ENCODE data around the gene ZNF575.

DNA sequence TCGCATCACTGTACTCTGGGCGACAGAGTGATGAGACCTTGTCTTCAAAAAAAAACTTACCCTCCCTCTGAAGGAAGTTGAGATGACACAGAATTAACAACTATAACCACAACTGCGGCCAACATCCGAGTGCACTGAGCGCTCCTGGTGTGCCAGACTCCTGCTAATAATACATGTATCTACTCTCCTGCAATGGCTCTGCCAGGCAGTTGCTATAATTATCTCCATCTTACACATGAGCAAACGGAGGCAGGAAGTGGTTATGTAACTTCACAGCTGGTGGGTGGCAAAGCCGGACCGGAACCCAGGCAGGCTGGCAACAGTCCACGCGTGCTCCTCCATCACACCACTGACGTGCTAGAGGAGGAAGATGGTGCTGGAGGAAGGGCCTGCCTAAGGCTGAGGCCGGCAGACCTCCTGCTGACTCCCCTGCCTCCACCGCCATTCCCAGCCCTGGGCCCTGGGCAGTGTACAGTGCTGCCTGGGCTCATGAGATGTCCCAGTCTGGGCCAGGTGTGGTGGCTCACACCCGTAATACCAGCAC lies 29.8 kb downstream of the ZNF575 start:
- TF ChIP-seq, protein P1, sequence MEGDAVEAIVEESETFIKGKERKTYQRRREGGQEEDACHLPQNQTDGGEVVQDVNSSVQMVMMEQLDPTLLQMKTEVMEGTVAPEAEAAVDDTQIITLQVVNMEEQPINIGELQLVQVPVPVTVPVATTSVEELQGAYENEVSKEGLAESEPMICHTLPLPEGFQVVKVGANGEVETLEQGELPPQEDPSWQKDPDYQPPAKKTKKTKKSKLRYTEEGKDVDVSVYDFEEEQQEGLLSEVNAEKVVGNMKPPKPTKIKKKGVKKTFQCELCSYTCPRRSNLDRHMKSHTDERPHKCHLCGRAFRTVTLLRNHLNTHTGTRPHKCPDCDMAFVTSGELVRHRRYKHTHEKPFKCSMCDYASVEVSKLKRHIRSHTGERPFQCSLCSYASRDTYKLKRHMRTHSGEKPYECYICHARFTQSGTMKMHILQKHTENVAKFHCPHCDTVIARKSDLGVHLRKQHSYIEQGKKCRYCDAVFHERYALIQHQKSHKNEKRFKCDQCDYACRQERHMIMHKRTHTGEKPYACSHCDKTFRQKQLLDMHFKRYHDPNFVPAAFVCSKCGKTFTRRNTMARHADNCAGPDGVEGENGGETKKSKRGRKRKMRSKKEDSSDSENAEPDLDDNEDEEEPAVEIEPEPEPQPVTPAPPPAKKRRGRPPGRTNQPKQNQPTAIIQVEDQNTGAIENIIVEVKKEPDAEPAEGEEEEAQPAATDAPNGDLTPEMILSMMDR (IDR thresholded peaks at IDR 0.05; ENCODE audit: insufficient read depth, low read depth, low read length) = no peak
- no peak for TF ChIP-seq EZH2 (IDR thresholded peaks at IDR 0.05; ENCODE audit: insufficient read depth, low read length)
